DOHH2 (cell line): ENCODE results near the gene HTR1D.
"Not testable (repeated sequence)": the region's sequence is repeated elsewhere in the genome, so short reads cannot be mapped to it uniquely, and the experiment has no call there.

ENCODE experiments used
- H3F3A ChIP-seq: fragments of 200-600 bp; sonication (generic), shearing (Covaris generic); 2 replicates; pipeline ENCODE4 v1.6.0; 2016; ENCODE audit warnings: antibody characterized with exemption, mild to moderate bottlenecking; ENCODE audit not compliant: control insufficient read depth, insufficient read depth
- H3K27ac ChIP-seq: fragments of 200-600 bp; sonication (generic); 2 replicates; pipeline ENCODE4 v1.5.1; 2014; ENCODE audit warnings: low read depth, mild to moderate bottlenecking, low read length, moderate library complexity
- H3K27me3 ChIP-seq: fragments of 200-600 bp; sonication (generic); 2 replicates; pipeline ENCODE4 v1.6.1; 2014; ENCODE audit warnings: mild to moderate bottlenecking, low read length, mixed read lengths; ENCODE audit not compliant: control insufficient read depth
- H3K36me3 ChIP-seq: fragments of 200-600 bp; sonication (generic); 2 replicates; pipeline ENCODE4 v1.6.1; 2014; ENCODE audit warnings: mild to moderate bottlenecking, low read length, moderate library complexity, mixed read lengths; ENCODE audit not compliant: control insufficient read depth
- H3K4me1 ChIP-seq: fragments of 200-600 bp; sonication (generic); 2 replicates; pipeline ENCODE4 v1.6.1; 2014; ENCODE audit warnings: mild to moderate bottlenecking, low read length, mixed read lengths; ENCODE audit not compliant: control insufficient read depth
- H3K4me2 ChIP-seq: fragments of 200-600 bp; sonication (generic); 2 replicates; pipeline ENCODE4 v1.6.0; 2014; ENCODE audit warnings: mild to moderate bottlenecking, low read length, moderate library complexity
- H3K4me3 ChIP-seq: fragments of 200-600 bp; sonication (generic); 2 replicates; pipeline ENCODE4 v1.5.1; 2014; ENCODE audit warnings: mild to moderate bottlenecking, low read length, mixed read lengths
- H3K79me2 ChIP-seq: fragments of 200-600 bp; sonication (generic); 2 replicates; pipeline ENCODE4 v1.6.1; 2014; ENCODE audit warnings: mild to moderate bottlenecking, low read length, mixed read lengths; ENCODE audit not compliant: control insufficient read depth
- H3K9me2 ChIP-seq: fragments of 200-600 bp; sonication (generic); replicated peaks from 2 replicates; pipeline ENCODE4 v1.6.1; 2014; ENCODE audit warnings: mild to moderate bottlenecking, low read length, mixed read lengths; ENCODE audit not compliant: control insufficient read depth
- H3K9me3 ChIP-seq: fragments of 200-600 bp; sonication (generic); 2 replicates; pipeline ENCODE4 v1.6.1; 2014; ENCODE audit warnings: antibody characterized with exemption, low read length, mixed read lengths; ENCODE audit not compliant: control insufficient read depth, insufficient read depth
- H4K20me1 ChIP-seq: fragments of 200-600 bp; sonication (generic); 2 replicates; pipeline ENCODE4 v1.6.0; 2014; ENCODE audit warnings: low read depth, mild to moderate bottlenecking, antibody characterized with exemption, low read length, moderate library complexity; ENCODE audit not compliant: control insufficient read depth, insufficient read depth
- CTCF ChIP-seq: fragments of 200-600 bp; sonication (generic); IDR thresholded peaks from one replicate; pipeline ENCODE4 v1.5.1; 2014; ENCODE audit warnings: antibody characterized with exemption, mild to moderate bottlenecking, low read depth, low read length; ENCODE audit not compliant: poor library complexity, severe bottlenecking
- EZH2phosphoT487 ChIP-seq: fragments of 200-600 bp; sonication (generic); IDR thresholded peaks from 2 replicates; pipeline ENCODE4 v1.6.1; 2017; ENCODE audit warnings: borderline replicate concordance, mild to moderate bottlenecking, antibody characterized with exemption, low read length, moderate library complexity, mixed read lengths

Gene HTR1D

GRCh38 chr1:23209770-23210169 is 7.5 kb downstream of the HTR1D start:
- Histone ChIP-seq H3K9me3 (no peaks in the 10 kb centered on the region), H3K27me3 (peaks cover 14% of the 10 kb centered on the region), H3F3A (no peaks in the 10 kb centered on the region), H3K4me1 (no peaks in the 10 kb centered on the region), H3K9me2 (no peaks in the 10 kb centered on the region), H3K4me3 (no peak overlapping the region), H3K36me3 (no peaks in the 10 kb centered on the region), H3K79me2 (no peaks in the 10 kb centered on the region), H4K20me1 (no peaks in the 10 kb centered on the region), H3K4me2 (no peak overlapping the region), H3K27ac (no peak overlapping the region)
- TF ChIP-seq CTCF (no peak), EZH2phosphoT487 (no peak)

DNA sequence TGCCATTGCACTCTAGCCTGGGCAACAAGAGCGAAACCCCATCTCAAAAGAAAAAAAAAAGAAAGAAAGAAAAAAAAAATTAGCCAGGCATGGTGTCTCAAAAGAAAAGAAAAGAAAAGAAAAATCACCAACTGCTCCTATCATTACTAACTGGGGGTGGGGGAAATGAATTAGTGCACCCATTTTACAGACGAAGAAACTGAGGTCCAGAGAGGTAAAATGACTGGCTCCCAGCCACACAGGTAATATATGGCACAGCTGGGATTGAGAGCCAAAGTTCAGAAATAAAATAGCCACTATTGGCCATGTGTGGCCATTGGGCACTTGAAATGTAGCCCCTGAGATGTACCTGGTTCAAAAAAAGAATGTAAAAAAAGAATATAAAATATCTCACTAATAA is 8.8 kb downstream of the HTR1D start:
- peaks cover 12% of the 10 kb centered on the region for H3K27me3 ChIP-seq
- no peaks in the 10 kb centered on the region for H3K4me1 ChIP-seq
- H3K27ac ChIP-seq: no peak overlapping the region
- no peaks in the 10 kb centered on the region for H3K9me2 ChIP-seq
- H3K79me2 ChIP-seq: no peaks in the 10 kb centered on the region
- H3K4me2 ChIP-seq: no peak overlapping the region
- H3K9me3 ChIP-seq: no peaks in the 10 kb centered on the region
- H3K4me3 ChIP-seq: no peak overlapping the region
- no peaks in the 10 kb centered on the region for H4K20me1 ChIP-seq
- no peak for TF ChIP-seq CTCF
- TF ChIP-seq EZH2phosphoT487: no peak
- H3K36me3 ChIP-seq: no peaks in the 10 kb centered on the region
- no peaks in the 10 kb centered on the region for H3F3A ChIP-seq

- H3K27ac ChIP-seq, H3K4me3 ChIP-seq, H3K4me1 ChIP-seq, H3K36me3 ChIP-seq, H3K79me2 ChIP-seq, H3K4me2 ChIP-seq, H3K9me3 ChIP-seq, H4K20me1 ChIP-seq, H3F3A ChIP-seq, H3K9me2 ChIP-seq: not testable (repeated sequence)
- H3K27me3 ChIP-seq: peaks cover 12% of the 10 kb centered on the region
These were observed 9.6 kb downstream of the HTR1D start for GRCh38 chr1:23207733-23208132.

DNA sequence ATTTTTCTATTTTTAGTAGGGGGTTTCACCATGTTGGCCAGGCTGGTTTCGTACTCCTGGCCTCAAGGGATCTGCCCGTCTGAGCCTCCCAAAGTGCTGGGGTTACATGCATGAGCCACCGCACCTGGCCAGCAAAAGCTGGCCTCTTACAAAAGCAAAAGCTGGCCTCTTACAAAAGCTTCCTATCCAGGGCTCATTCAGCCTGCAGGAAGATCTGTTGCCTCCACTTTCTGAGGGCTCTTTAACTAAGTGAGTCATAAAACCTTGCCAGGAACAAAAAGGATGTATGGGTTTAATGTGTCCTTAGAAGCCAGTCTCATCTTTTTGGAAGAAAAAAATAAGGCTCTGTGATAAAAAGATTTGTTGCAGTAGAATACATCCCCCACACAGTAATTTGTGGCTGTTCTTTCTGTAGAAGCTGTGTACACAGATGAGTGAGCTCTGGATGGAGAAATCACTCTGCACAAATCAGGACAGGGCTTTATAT is 15.0 kb downstream of the HTR1D start:
- TF ChIP-seq CTCF (no peak), EZH2phosphoT487 (no peak)
- Histone ChIP-seq H3K79me2 (no peaks in the 10 kb centered on the region), H3K4me2 (no peak overlapping the region), H3K27ac (no peak overlapping the region), H3K36me3 (no peaks in the 10 kb centered on the region), H3K9me2 (no peaks in the 10 kb centered on the region), H4K20me1 (no peaks in the 10 kb centered on the region), H3K4me3 (no peak overlapping the region), H3K4me1 (no peaks in the 10 kb centered on the region), H3K9me3 (no peaks in the 10 kb centered on the region), H3K27me3 (no peaks in the 10 kb centered on the region), H3F3A (no peaks in the 10 kb centered on the region)
